Stimulated activated naive CD4-positive, alpha-beta T cell (primary cell): ENCODE measurements around the gene RAPGEF6.
"Not testable (repeated sequence)": the region's sequence is repeated elsewhere in the genome, so short reads cannot be mapped to it uniquely, and the experiment has no call there.

ENCODE experiments used
- DNase-seq, 6 experiments: peaks; one replicate each; lab custom pipeline; 2025; lab: John Stamatoyannopoulos, UW

The RAPGEF6 gene, protein sequence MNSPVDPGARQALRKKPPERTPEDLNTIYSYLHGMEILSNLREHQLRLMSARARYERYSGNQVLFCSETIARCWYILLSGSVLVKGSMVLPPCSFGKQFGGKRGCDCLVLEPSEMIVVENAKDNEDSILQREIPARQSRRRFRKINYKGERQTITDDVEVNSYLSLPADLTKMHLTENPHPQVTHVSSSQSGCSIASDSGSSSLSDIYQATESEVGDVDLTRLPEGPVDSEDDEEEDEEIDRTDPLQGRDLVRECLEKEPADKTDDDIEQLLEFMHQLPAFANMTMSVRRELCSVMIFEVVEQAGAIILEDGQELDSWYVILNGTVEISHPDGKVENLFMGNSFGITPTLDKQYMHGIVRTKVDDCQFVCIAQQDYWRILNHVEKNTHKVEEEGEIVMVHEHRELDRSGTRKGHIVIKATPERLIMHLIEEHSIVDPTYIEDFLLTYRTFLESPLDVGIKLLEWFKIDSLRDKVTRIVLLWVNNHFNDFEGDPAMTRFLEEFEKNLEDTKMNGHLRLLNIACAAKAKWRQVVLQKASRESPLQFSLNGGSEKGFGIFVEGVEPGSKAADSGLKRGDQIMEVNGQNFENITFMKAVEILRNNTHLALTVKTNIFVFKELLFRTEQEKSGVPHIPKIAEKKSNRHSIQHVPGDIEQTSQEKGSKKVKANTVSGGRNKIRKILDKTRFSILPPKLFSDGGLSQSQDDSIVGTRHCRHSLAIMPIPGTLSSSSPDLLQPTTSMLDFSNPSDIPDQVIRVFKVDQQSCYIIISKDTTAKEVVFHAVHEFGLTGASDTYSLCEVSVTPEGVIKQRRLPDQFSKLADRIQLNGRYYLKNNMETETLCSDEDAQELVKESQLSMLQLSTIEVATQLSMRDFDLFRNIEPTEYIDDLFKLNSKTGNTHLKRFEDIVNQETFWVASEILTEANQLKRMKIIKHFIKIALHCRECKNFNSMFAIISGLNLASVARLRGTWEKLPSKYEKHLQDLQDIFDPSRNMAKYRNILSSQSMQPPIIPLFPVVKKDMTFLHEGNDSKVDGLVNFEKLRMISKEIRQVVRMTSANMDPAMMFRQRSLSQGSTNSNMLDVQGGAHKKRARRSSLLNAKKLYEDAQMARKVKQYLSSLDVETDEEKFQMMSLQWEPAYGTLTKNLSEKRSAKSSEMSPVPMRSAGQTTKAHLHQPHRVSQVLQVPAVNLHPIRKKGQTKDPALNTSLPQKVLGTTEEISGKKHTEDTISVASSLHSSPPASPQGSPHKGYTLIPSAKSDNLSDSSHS (N-terminal part only)

DNA sequence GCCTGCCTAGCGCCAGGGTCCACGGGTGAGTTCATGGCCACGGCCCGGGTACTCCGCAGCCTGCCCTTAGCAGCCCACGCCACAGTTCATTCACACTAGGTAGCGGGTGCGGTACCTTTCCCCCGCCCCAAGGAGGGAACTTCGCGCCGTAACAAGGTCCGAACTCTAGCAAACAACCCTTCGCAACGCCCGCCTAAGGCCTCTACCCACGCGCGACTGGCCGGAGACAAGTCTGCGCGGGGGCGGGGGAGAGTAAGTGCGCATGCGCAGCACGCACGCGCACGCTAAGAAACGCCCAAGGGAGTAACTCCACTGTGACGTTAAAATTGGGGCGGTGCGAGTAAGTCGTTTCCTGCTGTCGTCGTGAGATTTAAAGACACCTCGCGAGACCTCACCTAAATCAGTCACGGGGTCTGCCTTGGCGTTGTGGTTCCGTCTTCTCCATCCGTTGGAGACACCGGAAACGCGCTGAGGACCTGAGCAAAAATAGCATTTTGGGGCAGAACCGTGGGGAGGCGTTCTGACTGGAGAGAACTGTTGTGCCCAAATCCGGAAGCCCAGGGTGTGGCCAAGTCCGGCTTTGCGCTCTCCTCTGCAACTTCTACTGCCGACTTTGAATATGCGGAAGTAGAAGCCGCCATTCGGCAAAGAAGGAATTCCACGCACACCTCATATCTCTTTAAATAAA, at the start of gene RAPGEF6:
Gene RAPGEF6 (minus strand): TSS at position 234 of the 688 bp plus-strand sequence. CDS start 199 bp downstream, at position 35.
- DNase-seq = peak; percentile 95 to 99 (median 98)

DNA sequence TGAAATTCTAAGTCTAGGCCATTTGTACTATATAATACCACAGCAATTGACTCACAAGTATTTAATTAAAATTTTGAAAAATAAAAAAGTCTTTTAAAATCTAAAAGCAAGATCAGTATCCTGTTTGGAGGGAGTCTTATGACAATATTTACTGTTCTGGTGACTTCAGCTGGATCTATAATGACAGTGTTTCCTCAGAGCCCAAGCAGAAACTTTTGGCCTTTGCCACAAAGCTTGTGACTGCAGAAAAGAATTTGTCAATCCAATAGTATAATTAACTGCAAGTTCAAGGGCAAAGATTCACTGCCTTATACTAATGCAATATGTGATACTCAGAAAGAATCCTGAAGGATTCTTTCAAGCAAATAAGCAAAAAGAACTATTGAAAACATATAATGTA, 49.6 kb upstream of the RAPGEF6 start:
- DNase-seq = no peak

DNA sequence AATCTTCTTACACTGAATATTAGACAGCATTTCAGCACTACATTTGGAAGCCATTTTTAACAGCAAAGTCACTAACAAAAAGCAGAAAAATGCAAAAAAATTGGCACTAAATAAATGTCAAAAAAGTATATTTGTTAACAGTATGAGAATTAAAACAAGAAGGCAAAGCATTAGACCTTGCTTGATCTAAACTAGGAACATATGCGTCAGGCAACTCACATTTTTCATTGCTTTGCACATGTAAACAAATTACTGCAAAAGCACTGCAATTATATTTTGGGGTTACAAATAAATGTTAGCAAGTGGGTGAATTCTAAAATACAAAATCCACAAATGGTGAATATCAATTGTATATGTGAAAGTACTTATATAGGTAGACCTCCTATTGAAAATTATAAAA, 49.0 kb upstream of the RAPGEF6 start:
- no peak for DNase-seq

DNA sequence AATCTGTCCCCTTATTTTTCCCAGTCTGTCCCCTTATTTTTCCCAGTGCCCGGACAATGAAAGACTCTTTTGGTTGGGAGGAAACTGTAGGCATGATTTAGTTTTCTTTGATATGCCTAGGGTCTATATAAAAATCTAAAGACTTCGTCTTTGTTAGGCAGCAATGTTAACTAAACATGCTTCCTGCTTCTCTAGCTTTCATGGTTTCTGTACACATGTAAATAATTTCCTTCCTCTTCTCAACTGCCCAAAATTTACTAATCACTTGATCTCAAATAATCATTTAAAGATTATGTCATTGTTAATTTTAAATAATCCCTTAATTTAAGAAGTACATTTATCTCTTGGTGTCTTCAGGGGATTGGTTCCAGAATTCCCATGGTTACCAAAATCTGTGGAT, 47.8 kb upstream of the RAPGEF6 start:
- DNase-seq = no peak

DNA sequence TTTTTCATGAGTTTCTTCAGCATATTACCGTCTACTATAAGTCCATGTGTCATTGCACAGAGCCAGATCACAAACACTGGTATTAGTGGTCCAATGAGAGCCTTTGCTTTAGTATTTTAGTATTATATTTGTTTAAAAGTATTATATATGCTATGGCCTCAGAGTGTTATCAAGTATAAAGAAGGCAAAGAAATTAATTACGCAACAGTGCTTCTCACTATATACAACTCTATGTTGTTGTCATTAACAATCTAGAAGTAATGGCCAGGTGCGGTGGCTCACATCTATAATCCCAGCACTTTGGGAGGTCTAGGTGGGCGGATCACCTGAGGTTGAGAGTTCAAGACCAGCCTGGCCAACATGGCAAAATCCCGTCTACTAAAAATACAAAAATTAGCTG, 47.1 kb upstream of the RAPGEF6 start:
- DNase-seq = no peak

DNA sequence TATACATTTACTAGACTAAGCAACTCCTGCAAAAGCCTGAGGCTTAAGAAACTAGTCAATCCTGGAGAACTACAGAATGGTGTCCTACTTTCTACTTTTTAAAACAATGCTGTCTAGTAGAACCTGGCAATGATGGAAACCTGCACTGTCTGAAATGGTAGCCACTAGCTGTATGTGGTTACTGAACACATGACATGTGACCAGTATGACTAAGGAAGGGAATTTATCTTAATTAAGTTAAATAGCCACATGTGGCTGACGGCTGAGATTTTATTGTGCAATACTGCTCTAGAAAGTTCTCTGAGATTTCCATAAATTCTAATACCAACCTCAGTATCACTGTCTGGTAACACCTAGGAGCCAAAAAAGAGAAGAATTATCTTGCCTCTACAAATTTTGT, 44.9 kb upstream of the RAPGEF6 start:
- DNase-seq = no peak

DNA sequence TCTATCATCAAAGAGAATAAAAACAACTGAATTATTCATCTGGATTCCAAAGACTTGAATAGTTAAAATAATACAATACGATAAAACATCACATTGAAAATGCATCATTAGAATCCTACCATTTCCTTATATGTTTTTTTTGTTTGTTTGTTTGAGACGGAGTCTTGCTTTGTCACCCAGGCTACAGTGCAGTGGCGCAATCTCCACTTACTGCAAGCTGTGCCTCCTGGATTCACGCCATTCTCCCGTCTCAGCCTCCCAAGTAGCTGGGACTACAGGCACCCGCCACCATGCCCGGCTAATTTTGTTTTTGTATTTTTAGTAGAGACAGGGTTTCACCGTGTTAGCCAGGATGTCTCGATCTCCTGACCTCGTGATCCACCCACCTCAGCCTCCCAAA, 43.2 kb upstream of the RAPGEF6 start:
- DNase-seq = not testable (repeated sequence)

DNA sequence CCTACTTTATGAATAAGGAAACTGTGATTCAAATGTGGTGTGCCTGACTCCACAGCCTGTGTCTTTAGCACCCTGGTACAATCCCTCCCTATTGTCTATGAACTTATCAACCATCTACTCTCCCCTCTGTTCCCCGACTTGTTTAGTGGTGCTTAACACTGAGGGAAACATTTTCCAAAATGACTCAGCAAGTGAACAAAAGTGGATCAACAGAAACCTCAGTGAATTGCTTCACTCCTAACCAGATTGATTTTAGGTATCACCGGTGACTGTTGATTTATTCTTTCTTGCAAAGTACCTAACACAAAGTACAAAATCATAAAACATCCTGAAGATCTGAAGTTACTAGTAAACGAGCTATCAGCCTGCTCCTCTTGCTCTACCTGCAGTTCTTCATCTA, 42.1 kb upstream of the RAPGEF6 start:
- DNase-seq = no peak

DNA sequence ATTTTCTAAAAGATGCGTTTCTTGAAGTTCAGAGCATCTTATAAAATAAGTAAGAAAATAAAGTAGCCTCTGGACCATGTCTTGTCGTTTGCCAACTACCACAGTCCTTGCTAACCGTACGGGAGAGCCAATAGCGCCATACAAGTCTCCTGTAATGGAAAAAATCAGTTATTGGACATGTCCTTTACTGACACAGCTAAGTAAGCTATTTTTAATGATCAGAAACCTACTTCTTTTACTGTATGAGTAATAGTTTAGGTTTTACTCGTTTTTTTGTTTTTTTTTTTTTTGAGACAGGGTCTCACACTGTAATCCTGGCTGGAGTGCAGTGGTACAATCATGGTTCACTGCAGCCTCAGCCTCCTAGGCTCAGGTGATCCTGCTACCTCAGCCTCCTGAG, 37.7 kb upstream of the RAPGEF6 start:
- no peak for DNase-seq

DNA sequence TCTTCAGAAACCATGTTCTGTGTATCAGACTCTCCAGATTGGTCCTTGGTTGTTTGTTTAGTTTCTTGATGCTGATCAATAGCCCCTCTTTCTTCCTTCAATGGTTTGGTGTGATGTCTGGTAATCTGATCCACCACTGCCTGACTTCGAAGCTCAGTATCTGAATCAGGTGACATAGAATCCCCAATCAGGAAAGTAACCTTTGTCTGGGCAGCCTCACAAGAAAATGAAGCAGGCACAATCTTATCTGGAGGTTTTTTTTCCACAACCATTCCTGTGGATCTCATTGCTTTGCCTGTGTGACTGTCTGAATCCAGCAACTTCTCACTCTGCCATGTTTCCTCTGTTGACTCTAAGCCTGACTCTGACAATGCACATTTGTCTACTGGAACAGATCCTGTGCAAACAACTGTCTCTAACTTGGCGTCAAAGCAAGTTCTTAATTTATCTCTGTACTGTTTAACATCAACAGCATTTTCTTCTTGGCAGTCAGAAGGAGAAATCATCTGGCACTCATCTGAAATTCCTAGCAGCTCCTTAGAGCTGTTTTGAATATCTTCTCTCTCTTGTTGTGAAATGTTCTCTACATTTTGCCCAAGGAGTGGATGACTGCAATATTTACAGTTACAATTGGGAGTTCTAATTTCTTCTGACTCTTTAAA, 37.1 kb upstream of the RAPGEF6 start:
- no peak for DNase-seq

DNA sequence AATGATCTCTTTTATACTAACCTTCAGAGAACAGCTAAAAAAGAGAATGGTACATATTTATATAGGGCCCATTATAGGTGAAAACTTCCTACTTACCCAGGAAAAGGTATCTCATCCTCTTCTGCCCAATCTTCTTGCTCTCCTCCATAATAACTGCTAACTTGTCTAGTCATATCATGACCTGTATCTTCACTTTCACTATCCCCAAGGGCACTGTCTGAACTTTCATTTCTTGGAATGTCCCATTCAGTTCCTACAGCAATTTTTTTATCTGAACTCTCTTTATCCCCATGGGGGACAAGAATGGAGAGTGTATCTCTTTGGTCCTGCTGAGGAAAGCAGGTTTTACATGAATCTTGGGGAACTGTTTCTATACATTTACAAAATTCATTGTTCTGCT, 36.4 kb upstream of the RAPGEF6 start:
- no peak for DNase-seq

DNA sequence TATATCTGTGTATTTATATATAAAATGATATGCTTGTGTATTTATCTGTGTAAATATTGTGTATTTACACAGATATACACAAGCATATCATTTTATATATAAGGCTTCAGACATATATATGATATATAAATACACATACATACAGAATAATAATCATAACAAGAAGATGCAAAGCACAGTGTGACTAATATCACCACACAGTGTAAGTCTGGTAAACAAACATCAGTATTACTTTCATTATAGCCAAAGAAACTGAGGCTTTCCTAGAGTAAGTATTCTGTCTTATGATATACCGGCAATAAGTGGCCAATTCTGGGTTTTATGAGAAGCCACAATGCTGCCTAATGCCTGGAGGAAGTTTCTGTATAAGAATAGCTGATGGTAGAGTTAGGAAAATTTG, 29.9 kb upstream of the RAPGEF6 start:
- no peak for DNase-seq

DNA sequence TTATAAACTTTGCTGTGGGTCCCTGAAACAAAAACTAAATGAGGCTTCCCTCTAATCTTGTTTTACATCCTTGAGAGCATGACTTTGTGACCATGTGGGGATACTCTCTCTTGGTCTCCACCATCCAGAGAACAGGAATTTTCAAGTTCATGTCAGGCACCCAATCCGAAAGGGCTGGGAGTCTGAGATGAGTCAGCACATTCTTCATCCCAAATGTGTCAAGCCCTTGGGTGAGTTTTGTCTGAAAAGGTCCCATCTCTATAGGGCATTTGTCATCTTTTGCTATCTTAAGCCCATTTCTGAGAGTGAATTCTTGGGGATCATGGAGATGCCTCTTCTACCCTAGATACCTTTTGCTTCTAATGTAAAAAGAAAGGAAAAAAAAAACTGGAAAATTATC, 26.9 kb upstream of the RAPGEF6 start:
- no peak for DNase-seq

DNA sequence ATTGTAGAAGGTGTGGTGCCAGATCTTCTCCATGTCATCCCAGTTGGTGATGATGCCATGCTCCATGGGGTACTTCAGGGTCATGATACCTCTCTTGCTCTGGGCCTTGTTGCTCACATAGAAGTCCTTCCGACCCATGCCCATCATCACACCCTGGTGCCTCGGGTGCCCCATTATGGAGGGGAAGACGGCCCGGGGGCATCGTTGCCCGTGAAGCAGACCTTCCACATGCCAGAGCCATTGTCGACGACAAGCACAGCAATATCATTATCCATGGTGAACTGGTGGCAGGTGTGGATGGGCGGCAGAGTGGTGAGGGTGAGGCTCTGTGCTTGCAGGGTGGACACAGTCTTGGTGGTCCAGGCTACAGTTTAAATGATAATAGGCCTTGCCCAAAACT, 24.8 kb upstream of the RAPGEF6 start:
- no peak for DNase-seq

DNA sequence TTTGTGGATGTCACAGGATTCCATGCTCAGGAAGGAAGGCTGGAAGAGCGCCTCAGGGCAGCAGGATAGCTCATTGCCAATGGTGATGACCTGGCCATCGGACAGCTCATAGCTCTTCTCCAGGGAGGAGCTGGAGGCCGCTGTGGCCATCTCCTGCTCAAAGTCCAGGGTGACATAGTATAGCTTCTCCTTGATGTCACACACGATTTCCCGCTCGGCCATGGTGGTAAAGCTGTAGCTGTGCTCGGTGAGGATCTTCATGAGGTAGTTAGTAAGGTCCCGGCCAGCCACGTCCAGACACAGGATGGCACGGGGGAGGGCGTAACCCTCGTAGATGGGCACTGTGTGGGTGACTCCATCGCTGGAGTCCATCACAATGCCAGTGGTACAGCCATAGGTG, 24.3 kb upstream of the RAPGEF6 start:
- DNase-seq = no peak

DNA sequence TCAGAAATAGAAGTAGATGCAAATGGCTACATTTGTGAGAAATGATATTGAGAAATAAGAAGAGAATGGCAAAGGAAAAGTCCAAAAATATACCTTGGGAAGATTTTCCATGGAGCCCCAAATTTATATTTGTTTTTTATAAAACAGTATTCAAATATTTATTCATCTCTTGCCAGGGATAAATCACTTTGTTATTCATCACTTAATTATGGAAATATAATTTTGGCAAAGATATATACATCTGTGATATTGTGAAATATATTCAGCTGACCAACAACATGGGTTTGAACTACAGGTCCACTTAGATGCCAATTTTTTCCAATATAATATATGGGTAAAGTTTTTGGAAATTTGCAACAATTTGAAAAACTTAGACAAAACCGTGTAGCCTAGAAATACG, 19.7 kb upstream of the RAPGEF6 start:
- DNase-seq = no peak

DNA sequence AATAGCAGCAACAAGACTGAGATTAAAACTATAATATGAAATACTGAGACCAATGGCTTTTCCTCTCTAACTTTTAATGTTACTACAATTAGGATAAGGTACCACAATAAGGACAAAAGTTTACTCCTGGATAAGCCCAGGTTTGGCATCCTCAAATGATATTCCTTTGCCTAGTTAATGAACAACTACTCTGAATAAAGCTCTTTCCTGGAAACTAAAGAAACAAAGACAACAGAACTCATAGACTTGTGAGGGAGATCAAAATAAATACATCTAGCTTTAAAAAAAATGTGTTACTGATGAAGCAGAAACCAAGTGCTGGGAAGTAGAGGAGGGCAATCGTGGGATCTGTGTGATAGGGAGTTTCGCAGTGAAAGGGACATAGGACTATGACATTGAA, 19.3 kb upstream of the RAPGEF6 start:
- no peak for DNase-seq

DNA sequence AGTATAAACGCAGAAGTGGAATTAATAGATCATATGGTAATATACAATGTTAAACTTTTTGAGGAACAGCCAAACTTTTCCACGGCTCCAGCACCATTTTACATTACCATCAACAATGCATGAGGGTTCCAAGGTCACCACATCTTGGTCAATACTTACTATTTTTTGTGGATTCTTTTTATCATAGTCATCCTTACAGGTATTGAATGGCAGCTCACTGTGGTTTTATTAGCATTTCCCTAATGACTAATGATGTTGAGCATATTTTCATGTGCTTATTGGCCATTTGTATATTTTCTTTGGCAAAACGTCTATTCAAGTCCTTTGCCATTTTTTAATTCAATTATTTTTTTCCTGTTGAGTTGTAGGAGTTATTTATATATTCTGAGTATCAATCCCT, 14.1 kb upstream of the RAPGEF6 start:
- no peak for DNase-seq

DNA sequence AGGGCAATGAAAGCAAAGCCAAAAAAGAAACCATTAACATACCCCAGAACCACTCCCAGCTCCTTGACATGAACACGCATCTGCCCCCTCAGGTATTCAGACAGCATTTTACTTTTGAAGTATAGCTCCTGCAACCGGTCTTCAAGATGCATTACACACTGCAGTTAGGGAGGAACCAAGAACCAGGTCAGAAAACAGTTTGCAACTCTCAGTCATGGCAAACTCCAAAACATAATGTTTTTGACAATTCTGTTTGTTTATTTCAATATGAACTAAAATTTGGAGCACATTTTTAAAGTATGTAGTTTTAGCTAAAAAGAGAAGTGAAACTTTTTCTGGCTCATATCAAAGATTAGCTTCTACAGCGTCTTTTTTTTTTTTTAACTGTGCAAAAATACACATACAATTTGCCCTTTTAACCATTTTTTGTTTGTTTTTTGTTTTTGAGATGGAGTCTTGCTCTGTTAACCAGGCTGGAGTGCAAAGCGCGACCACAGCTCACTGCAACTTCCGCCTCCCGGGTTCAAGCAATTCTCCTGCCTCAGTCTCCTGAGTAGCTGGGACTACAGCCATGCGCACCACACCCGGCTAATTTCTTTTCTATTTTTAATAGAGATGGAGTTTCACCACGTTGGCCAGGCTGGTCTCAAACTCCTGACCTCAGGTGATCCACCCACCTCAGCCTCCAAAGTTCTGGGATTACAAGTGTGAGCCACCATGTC, 12.2 kb upstream of the RAPGEF6 start:
- DNase-seq = no peak

DNA sequence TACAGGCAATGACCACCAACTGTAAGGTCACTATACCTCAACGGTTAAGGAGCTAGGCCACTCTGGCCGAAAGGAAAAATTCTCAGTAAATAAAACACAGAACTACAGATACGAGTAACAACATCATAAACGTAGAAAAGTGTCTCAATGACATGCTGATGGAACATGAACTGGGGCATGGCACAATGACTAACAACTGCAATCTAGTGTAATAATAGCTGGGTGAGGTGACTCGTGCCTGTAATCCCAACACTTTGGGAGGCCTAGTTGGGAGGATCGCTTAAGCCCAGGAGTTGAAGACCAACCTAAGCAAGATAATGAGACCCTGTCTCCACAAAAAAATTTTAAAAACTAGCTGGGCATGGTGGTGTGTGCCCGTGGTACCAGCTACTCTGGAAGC, 9.8 kb upstream of the RAPGEF6 start:
- DNase-seq = no peak

DNA sequence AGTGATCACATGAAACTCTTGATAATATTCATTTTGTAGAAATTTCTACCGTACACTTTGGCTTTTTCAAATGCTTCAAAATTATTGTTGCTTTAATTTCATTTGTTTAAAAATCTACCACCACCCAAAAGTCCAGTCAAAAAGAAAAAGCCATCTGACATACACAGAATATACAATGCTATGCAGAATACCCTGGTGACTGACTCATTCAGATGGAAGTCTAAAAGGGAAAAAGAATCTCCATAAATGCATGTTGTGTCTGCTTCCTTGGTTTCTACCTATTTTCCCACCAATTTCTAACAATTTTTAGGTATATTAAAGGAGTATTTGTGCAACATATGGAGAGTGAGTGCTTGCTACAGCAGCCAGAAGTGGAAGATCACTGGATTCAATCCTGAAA, 9.3 kb upstream of the RAPGEF6 start:
- no peak for DNase-seq
